NCI-H510A treated with DMSO at 0.1 percent for 48 hours (cell line): ENCODE data around the gene PDPN.

Experiments
- DNase-seq: peaks from one replicate; lab custom pipeline; 2025; lab: John Stamatoyannopoulos, UW

The PDPN gene

DNA sequence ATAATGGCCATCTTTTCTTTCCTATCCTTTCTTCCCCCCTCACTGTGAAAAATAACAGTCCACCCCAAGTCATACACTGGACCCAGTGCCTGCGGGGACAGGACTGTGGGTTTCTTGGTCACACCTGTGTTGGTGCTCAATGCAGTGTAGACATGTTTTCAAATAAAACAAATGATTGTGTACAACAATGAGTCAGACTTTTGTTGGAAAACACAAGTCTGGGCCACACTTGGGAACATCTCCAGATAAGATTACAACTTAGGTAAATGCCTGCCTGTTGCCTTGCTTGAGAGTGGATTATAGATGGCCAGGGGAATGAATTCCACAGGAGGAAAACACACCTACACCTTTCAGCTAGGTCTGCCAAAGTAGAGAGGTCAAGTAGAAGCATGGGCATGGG is 34.1 kb downstream of the PDPN start:
- no peak for DNase-seq

DNA sequence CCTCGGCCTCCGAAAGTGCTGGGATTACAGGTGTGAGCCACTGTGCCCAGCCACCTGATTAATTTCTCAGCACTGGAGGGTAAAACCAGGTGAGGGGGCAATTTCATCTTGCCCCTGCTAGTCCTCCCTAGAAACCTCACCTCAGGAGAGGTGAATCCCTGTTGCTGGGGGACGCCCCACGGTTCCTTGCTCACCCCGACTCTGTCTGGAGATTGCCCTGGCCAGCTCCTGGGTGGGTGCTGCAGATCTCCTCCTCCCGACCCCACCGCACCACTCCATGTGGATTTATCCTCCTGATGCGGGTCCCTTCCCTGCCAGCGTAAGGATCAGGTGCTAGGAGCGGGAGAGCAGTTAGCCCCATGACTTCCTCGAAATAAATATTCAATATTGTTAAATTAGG is 34.9 kb downstream of the PDPN start:
- DNase-seq: no peak

DNA sequence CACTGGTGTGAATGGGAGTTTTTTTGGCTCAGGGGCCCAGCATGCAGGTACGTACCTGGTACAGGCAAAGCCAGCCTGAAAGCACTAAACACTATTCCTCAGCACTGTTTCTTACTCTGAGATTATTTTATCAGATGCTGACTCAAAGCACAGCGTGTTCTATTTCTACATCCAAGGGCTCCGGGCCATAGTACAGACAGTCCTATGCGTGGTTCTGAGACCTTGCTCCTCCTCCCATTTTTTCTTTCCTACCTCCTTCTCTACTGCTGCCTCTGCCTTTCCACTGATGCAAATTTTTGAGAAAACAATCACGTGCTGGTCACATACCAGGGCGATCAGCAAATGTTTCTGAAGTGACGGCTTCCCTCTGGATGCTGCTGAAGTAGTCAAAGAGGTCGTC is 36.3 kb downstream of the PDPN start:
- DNase-seq: no peak

DNA sequence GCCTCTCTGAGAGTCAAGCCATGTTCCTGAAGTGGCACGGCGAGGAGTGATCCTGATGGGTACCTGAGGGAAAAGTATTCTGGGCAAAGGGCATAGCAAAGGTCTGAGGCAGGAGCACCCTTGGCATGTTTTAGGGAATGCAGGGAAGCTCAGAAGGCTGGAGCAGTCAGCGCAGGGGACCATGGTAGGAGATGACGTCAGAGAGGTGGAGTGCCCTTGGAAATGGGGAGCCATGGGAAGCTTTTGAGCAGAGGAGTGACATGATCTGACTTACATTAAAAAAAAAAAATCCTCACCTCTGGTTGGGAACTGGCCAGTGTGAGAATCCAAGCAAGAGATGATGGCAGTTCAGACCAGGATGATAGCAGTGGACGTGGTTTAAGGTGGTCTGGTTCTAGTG is 37.2 kb downstream of the PDPN start:
- no peak for DNase-seq

DNA sequence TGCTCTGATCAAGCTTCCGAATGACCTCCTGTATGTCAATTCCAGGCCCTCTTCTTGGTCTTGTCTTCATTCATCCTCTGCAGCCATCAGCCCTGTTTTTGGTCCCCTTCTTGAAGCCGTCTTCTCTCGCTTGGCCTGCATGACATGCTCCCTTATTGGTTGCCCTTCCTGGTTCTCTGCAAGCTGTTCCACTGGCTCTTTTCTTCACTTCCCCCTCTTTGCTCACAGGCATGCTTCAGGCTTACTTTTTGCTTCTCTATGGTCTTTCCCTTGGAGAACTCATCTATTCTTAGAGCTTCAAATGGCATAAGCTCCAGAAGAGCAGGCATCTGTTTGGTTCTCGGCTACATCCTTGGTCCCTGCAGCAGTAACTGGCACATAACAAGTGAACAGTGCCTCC is 38.8 kb downstream of the PDPN start:
- DNase-seq: no peak

DNA sequence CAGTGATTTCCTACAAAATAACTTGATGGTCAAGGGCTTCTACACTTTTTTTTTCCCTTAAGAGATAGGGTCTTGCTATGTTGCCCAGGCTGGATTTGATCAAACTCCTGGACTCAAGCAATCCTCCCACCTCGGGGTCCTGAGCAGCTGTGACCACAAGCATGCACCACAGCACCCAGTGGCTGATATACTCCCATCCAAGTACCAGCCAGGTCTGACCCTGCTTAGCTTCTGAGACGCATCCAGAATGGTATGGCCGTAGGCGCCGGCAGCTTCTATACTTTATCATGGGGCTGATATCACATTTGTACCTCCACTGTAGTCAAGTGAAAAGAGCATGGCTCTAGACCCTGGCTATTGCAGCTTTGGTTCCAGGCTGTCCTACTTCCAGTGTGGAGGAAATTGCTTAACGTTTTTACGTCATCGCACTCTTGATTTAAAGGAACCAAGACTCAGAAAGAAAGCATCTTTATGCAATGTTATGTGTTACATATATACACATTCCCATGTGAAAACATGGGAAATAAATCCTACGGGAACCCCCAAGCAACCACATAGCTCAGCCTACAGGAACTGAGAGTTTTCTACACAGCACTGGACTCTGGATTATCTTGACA is 39.5 kb downstream of the PDPN start:
- DNase-seq: no peak

DNA sequence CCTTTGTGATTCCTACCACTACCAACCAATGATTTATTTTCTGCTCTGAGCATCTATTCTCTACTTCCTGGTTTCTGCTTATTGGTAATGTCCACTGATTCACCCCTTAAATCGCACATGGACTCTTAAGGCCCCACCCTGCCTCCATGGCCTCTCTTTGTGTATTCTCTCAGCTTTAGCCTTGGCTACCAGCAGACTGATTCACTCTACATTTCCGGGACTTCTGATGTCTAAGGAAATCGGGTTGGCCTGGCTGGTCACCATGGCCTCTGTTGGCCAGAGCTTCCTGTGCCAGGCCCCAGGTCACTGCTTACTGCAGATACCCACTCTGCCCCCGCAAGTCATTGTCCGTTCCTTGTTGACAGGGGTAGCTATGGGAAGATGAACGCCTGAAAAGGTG is 40.9 kb downstream of the PDPN start:
- DNase-seq: no peak

DNA sequence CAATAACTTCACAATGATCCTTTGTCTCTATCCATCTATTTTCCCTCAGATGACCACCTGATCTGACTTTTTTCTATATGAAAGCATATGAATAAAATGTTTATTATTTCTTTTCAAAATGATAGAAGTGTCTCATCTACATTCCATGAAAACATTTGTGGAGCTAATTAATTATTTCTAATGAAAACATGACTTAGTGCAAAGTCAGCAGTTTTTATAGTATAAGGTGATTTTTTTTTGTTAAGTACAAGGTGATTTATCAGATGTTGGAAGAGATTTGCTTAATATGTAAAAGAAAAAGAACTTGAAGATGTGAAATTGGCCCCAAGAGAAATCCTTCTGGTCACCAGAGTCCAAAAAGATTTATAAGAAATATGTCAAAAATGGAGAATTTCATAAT is 43.5 kb downstream of the PDPN start:
- no peak for DNase-seq

DNA sequence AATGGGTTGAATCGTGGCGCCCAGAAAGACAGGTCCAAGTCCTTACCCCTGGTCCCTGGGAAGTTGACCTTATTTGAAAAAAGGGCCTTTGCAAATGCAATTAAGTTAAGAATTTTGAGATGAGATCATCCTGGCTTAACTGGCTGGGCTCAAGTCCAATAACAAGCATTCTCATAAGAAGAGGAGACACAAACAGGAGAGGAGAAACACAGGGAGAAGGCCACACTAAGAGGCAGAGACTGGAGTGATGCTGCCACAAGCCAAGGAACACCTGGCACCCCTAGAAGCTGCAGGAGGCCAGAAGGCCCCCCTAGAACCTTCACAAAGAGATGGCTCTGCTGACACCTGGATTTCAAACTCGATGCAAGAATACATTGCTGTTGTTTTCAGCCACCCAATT is 44.6 kb downstream of the PDPN start:
- DNase-seq: no peak

DNA sequence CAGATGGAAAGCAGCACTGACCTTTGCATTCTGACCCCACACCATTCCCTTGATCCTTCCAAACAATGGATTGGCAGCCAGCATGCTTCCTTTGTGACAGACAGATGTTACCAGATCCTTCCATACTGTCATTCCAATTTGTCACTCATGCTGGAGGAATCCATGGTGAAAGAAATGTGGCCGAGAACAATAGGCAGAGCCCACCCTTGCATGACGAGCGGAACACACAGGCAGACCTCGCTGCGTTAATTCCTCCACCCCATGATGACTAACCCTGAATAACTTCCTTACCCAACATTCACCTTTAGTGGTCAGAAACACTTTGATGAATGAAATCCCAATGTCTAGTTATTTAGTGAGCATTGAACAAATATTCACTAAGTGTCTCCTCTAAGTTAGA is 45.1 kb downstream of the PDPN start:
- DNase-seq: no peak

DNA sequence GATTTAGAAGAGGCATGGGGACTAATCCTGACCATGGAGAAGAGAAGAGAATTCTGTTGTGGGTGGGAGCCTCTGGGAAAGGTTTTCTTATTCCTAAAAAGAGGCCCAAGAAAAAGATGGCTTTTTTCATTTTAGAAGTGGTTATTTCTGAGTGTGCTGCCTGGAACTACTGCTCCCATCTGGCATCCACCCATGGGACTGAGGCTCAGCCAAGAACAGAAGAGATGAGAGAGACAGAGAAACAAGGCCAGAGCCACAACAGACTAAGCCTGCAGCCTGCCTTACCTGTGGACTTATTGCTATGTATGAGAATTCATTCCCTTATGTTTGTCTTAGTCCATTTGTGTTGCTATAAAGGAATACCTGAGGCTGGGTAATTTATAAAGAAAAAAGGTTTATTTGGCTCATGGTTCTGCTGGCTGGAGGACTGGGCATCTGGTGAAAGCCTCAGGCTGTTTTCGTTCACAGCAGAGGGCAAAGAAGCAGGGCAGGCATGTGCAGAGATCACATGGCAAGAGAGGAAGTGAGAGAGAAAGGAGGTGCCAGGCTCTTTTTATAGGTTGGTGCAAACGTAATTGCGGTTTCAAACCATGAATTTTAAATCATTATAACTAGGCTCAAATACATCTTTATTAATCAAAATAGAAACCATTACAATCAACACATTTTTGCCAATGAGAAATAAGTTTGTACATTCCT is 58.8 kb downstream of the PDPN start:
- no peak for DNase-seq

DNA sequence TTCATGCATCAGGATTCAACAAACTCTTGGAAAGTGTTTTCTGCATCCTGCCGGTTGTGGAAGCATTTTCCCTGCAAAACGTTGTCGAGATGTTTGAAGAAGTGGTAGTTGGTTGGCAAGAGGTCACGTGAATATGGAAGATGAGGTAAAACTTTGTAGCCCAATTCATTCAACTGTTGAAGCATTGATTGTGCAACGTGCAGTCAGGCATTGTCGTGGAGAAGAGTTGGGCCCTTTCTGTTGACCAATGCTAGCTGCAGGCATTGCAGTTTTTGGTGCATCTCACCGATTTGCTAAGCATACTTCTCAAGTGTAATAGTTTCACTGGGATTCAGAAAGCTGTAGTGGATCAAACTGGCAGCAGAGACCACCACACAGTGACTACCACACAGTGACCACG is 59.4 kb downstream of the PDPN start:
- no peak for DNase-seq

DNA sequence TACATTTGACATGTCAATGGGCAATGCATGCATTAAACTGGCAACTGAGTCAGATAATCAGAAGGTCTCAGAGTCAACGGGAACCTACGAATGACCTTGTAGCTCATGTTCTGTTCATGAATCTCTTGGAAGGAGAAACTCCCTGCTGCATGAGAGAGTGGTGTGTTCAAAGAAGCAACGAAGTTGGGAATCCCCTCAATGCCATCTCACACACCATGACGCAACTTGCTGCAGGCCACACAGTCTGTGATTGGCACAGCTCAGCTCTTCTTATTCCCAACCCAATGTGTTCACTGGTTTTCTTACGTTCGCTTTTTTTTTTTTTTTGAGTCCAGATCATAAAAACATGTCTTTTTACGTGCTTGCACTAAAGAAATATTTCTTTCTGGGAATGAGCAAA is 62.9 kb downstream of the PDPN start:
- no peak for DNase-seq

DNA sequence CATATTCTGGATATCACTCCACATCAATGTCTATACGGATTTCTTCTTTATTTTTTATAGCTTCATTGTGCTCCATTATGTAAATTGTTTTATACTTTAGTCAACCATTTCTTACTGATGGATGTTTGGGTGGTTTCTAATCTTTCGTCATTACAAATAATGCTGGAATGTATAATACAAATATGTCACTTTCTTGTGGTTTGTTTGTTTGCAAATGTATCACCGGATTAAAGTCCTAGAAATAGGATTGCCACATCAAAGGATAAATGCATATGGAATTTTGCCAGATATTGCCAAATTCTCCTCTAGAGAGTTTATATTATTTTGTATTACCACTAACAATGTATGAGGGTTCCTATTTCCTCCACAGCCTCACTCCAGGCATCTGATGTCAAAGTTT is 67.6 kb downstream of the PDPN start:
- DNase-seq: no peak

DNA sequence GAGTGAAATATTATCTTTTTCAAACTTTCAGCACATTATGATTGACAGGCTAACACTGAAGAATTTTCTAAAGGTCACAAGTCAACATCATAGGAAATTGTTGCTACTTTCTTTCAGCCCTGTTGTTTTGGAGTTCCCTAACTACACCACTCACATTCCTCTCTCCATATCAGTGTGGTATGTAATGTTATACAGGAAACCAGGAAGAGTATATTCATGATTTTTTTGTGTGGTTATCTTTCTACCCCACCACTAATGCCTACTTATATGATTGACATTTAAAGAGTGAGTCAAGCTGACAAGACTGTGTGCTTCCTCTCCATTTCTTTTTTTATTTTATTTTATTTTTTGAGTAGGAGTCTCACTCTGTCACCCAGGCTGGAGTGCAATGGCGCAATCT is 68.6 kb downstream of the PDPN start:
- no peak for DNase-seq

DNA sequence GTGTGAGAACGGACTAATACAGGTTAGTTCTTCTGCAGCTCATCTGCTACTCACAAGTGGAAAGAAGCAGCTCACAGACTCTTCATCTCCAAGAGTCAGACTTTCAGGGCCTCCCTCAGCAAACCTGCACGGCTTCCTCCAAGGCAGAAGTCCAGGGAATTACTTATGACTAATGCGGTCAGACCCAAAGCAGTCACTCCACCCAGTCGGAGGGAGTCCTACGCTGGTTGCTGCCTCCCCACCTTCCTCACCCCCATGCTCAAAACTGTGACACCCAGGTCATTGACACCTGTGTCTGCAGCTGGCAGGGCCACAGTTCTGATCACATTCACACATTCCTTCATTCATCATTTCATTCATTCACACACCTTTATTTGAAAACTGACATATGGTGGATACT is 77.9 kb downstream of the PDPN start:
- DNase-seq: no peak

DNA sequence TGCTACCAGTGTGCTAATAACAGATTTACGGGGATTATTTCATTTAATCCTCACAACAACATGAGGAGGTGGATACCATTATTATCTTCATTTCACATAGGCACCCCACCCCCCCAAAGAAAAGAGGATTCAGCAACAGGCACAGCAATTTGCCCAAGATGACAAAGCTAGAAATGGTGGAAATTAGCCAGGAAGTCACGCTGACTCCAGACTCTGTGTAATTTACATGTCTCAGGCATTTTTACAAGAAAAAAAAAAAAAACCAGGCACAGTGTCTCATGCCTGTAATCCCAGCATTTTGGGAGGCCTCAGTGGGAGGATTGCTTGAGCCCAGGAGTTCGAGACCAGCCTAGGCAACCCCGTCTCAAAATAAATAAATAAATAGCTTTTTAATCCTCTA is 78.9 kb downstream of the PDPN start:
- DNase-seq: no peak

DNA sequence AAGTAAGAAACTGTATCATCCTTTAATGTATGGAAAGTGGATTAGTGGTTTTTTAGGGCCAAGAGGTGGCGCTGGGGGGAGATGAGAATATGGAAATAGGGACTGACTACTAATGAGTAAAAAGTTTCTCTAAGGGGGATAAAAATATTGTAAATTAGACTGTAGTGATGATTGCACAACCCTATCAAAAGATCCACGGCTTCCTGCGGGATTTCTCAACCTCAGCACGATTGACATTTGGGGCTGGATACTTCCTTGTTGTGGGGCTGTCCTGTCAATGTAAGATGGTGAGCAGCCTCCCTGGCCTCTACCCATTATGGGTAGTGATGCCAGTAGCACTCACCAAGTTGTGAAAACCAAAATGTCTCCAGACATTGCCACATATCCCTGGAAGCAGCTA is 80.3 kb downstream of the PDPN start:
- DNase-seq: no peak

DNA sequence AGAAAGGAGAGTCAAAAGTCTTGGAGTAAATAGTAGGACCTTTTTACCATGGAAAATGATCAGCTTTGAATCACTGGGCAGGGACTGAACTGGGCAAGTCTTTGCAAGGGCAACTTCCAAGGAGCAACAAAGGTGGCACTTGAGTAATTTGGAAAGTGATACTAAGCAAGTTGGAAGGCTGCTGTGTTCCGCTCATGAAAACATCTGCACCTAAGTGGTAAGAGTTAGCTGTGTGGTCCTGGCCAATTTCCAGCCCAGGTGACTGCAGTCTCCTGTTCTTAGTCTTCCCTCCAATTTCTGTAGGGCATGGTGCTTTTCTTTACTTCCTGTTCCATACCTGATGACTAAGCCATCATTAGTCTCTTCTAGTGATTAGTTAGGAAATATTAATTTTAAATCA is 80.8 kb downstream of the PDPN start:
- DNase-seq: no peak

DNA sequence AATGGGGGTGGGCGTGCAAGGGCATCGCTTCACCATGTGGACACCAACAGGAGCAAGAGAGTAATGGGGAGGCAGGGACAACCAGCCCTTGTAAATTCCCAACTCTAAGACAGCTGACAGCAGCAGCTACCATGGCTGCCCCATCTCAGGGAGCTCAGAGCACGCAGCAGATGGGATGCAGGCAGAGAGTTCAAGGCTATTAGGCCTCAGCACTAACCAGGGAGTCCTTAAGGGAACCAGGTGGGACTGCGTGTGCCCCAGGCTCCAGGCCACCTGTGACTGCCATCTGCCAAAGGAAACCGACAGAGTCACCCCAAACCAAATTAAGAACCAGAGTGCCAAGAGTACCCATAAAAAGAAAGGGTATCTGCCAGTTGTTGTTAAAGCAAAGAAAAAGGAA is 82.7 kb downstream of the PDPN start:
- no peak for DNase-seq
